Sigmoid colon (tissue), 7 donors: ENCODE results near the gene AMBRA1. TPM values are rescaled to one million over a fixed set of nuclear protein-coding genes. Genes with fewer than 3 reads are reported as not detected.

ENCODE experiments used
- DNase-seq: peaks from one replicate; pipeline ENCODE4 v3.0.0-alpha.2; 2019
- H3K27ac ChIP-seq, 4 donors: fragments of 200-600 bp; sonication (generic); one replicate each; pipeline ENCODE4 v1.5.1; 2016 to 2019; ENCODE audit warnings: mild to moderate bottlenecking in 1 of 4
- H3K27me3 ChIP-seq, 3 donors: fragments of 200-600 bp; sonication (generic); one replicate each; pipeline ENCODE4 v1.5.1; 2019; ENCODE audit warnings: mild to moderate bottlenecking in 1 of 3
- H3K36me3 ChIP-seq, 4 donors: fragments of 200-600 bp; sonication (generic); one replicate each; pipeline ENCODE4 v1.5.1; 2016 to 2019
- H3K4me1 ChIP-seq, 4 donors: fragments of 200-600 bp; sonication (generic); one replicate each; pipeline ENCODE4 v1.5.1; 2017 to 2019
- H3K4me3 ChIP-seq, 4 donors: fragments of 200-600 bp; sonication (generic); one replicate each; pipeline ENCODE4 v1.5.1; 2017 to 2019; ENCODE audit warnings: mild to moderate bottlenecking in 2 of 4, moderate library complexity in 1 of 4
- H3K9me3 ChIP-seq, 4 donors: fragments of 200-600 bp in 3 of 4; sonication (generic) in 3 of 4; one replicate each; pipeline versions ENCODE4 v1.5.1 to v1.6.1; 2013 to 2019
- EP300 ChIP-seq, 4 donors: sonication (generic); formaldehyde crosslinking; IDR thresholded peaks; one replicate each; pipeline ENCODE4 v1.6.1; 2017; ENCODE audit warnings: antibody characterized with exemption in 4 of 4
- POLR2A ChIP-seq, 2 donors: fragments of 450-650 bp; IDR thresholded peaks; one replicate each; pipeline ENCODE4 v1.6.1; 2016; ENCODE audit warnings: antibody characterized with exemption in 2 of 2, mild to moderate bottlenecking in 2 of 2, moderate library complexity in 2 of 2
- POLR2AphosphoS5 ChIP-seq, 4 donors: sonication (generic); formaldehyde crosslinking; IDR thresholded peaks; one replicate each; pipeline ENCODE4 v1.6.1; 2017; ENCODE audit warnings: antibody characterized with exemption in 4 of 4
- WGBS, 2 donors: extraction: QIAGEN DNeasy Blood & Tissue Kit; methylation state at CpG; one replicate each; pipeline ENCODE4 v1.1.7; 2013; 5-methylcytosine and 5-hydroxymethylcytosine counted together
- intact Hi-C: fragments of 100-400 bp; cut with DNase I; formaldehyde crosslinking; loops from one replicate; pipeline ENCODE4 v1.15.1; 2023
- polyA plus RNA-seq, 3 donors: library from polyadenylated mRNA; stranded (reverse); fragments of 200-250 nt; gene quantifications; one replicate each; pipeline ENCODE4 v1.2.3, GENCODE V29; 2013
- total RNA-seq, 4 donors: library from RNA; depleted of rRNA; stranded (reverse); fragments of >200 nt; gene quantifications; one replicate each; pipeline ENCODE4 v1.1.0, GENCODE V29; 2016
- TF ChIP-seq, protein P1 (sequence below), 4 experiments: fragments of 450-650 bp in 3 of 4; fragments of 200-600 bp in 1 of 4; IDR thresholded peaks; one replicate each; pipeline ENCODE4 v1.5.1; 2016 to 2019; ENCODE audit warnings: antibody characterized with exemption in 4 of 4, mild to moderate bottlenecking in 3 of 4, moderate library complexity in 2 of 4
- donor health status: healthy with polysubstance abuse.
- donor health status: Bipolar disorder and iron deficiency.
- donor health status: healthy.

The AMBRA1 gene
- total and polyA plus RNA-seq, 7 donors, result 8.4 to 33.0 (median 23.9) TPM

DNA sequence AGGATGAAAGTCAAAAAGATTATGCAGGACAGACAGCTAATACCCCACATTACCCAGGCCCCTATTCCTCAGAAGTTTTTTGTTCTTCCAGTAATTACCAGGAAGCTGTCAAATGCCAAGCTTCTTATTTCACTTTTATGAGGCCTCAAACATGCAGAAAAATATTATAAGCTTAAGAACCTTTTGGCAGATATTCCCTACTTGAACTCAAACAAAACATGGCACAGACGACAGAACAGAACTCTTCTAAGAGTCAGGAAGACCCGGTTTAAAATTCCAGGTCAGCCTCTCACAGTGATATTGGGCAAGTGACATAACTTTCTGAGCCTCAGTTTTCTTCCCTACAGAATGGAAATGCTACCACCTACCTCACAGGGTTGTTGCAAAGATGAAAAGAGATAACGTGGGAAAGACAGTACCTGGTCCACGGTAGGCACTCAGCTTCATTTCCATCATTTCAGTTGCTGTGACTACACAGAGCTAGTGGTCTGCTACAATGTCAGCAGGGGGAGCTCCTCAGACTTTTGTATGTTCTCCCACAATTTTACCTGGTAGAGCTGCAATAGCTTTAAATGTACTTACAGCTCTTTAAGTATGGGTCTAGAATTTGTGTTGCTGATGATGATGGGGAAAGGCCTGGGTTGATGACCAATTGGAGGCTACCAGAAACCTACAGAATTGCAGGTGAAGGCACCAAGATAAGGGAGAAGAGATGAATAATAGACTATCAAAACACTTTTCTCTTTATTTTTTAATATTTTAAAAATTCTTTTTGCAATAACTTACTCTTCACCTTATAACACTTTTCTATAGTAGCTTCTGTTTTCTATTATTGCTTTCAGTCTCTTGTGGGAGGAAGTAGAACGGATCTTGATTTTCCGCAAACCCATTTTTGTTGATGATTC is 103.9 kb downstream of the AMBRA1 start:
- H3K27ac ChIP-seq, result peak overlapping the region in 1 of 4 donors; percentile 35
- 68 to 69% methylated on average over 6 of the region's 6 CpGs for WGBS, 2 donors
- intact Hi-C loops, result no loop called here
- H3K36me3 ChIP-seq, result peaks cover 0 to 16% (median 6%) of the 10 kb centered on the region in 4 donors
- H3K4me1 ChIP-seq, result peaks cover 0 to 42% (median 18%) of the 10 kb centered on the region in 4 donors
- no peak overlapping the region for H3K4me3 ChIP-seq
- no peaks in the 10 kb centered on the region for H3K9me3 ChIP-seq
- H3K27me3 ChIP-seq, result no peaks in the 10 kb centered on the region
- TF ChIP-seq, protein P1, sequence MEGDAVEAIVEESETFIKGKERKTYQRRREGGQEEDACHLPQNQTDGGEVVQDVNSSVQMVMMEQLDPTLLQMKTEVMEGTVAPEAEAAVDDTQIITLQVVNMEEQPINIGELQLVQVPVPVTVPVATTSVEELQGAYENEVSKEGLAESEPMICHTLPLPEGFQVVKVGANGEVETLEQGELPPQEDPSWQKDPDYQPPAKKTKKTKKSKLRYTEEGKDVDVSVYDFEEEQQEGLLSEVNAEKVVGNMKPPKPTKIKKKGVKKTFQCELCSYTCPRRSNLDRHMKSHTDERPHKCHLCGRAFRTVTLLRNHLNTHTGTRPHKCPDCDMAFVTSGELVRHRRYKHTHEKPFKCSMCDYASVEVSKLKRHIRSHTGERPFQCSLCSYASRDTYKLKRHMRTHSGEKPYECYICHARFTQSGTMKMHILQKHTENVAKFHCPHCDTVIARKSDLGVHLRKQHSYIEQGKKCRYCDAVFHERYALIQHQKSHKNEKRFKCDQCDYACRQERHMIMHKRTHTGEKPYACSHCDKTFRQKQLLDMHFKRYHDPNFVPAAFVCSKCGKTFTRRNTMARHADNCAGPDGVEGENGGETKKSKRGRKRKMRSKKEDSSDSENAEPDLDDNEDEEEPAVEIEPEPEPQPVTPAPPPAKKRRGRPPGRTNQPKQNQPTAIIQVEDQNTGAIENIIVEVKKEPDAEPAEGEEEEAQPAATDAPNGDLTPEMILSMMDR (IDR thresholded peaks at IDR 0.05), result peak in 2 of 4 experiments; percentile 20 to 31
- no peak for TF ChIP-seq EP300 (IDR thresholded peaks at IDR 0.05)
- DNase-seq, result no peak

DNA sequence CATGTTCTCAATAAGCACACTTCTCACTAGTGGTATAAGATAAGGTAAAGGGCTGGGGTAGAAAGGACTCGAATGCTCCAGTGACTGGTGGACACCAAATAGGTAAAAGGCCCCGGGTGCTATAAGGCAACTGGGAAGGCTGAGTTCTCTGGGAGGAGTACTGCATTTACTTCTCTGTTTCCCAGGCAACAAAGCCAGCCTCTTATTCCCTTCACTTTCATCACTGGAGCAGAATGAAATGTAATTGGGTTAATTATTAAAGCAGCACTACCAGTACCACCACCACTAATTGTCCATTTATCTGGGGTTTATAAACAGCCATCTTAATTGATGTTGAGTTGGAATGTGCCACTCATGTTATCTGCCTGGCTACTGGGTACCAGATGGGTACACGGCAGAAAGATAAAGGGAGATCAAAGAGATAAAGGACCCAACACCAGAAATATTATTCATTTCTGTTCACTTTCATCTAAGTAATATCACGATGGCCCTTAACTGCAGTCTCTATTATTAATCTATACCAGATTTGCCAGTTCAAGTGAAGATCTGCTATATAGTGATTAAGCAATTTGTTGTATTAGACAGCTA is 107.9 kb downstream of the AMBRA1 start:
- H3K27ac ChIP-seq, result no peak overlapping the region
- WGBS, 2 donors, result 79 to 80% methylated on average over 4 of the region's 4 CpGs
- TF ChIP-seq EP300 (IDR thresholded peaks at IDR 0.05) (no peak), POLR2AphosphoS5 (IDR thresholded peaks at IDR 0.05) (no peak), POLR2A (IDR thresholded peaks at IDR 0.05) (no peak)
- TF ChIP-seq, protein P1 (IDR thresholded peaks at IDR 0.05), result no peak
- no peak for DNase-seq
- H3K36me3 ChIP-seq, result no peaks in the 10 kb centered on the region
- H3K9me3 ChIP-seq, result no peaks in the 10 kb centered on the region
- H3K4me1 ChIP-seq, result peaks cover 0 to 17% (median 11%) of the 10 kb centered on the region in 4 donors
- no peak overlapping the region for H3K4me3 ChIP-seq
- H3K27me3 ChIP-seq, result no peaks in the 10 kb centered on the region
- intact Hi-C loops, result no loop called here

DNA sequence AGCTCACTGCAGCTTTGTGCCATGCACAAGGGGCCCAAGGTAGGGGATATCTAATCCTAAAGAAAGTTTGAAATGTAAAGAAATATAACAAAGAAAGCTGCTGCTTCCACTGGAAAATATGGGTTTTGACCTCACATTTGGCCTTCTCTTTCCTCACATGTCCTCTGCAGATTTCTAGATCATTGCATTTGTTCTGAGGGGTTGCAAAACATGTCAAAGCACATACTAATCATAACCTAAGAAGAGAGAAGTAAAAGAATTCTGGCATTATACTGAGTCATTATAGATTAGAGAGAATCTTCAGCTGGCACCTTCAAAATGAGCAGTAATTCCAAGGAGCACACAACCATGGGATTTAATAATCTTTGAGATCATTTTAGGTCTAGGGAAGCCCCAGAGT is 109.7 kb downstream of the AMBRA1 start:
- no peaks in the 10 kb centered on the region for H3K9me3 ChIP-seq
- H3K27ac ChIP-seq, result no peak overlapping the region
- no peaks in the 10 kb centered on the region for H3K4me1 ChIP-seq
- intact Hi-C loops, result no loop called here
- H3K36me3 ChIP-seq, result no peaks in the 10 kb centered on the region
- no peaks in the 10 kb centered on the region for H3K27me3 ChIP-seq
- no peak overlapping the region for H3K4me3 ChIP-seq
- no peak for DNase-seq
- TF ChIP-seq, protein P1 (IDR thresholded peaks at IDR 0.05), result no peak
- TF ChIP-seq POLR2AphosphoS5 (IDR thresholded peaks at IDR 0.05) (no peak), POLR2A (IDR thresholded peaks at IDR 0.05) (no peak), EP300 (IDR thresholded peaks at IDR 0.05) (no peak)

DNA sequence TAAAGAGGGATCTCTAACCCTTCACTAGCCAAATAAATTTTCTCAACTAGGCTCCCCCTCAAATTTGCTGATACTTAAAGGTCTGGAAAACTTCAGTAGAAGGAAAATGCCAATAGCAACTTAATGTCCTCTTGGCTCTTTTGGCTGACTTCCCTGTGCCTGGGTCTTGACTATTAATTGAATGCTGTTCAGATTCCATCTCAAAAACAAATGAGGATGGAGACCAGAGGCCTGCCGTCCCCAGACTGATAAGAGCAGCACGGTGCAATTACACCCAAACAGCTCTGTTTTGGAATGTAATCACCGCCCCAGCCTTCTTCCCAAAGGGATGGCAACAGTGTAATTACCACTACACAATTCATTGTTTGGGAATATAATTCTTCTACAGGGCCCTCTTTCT is 112.9 kb downstream of the AMBRA1 start:
- Histone ChIP-seq H3K9me3 (no peaks in the 10 kb centered on the region), H3K4me1 (no peaks in the 10 kb centered on the region), H3K27me3 (no peaks in the 10 kb centered on the region), H3K4me3 (no peak overlapping the region), H3K36me3 (no peaks in the 10 kb centered on the region), H3K27ac (no peak overlapping the region)
- intact Hi-C loops, result no loop called here
- no peak for TF ChIP-seq POLR2A (IDR thresholded peaks at IDR 0.05)
- no peak for TF ChIP-seq EP300 (IDR thresholded peaks at IDR 0.05)
- TF ChIP-seq, protein P1 (IDR thresholded peaks at IDR 0.05), result no peak
- TF ChIP-seq POLR2AphosphoS5 (IDR thresholded peaks at IDR 0.05), result no peak
- no peak for DNase-seq
- WGBS, 2 donors, result 71 to 77% methylated on average over 3 of the region's 3 CpGs
